ENCODE data around the gene PATZ1. TPM values are rescaled to one million over a fixed set of nuclear protein-coding genes. Genes with fewer than 3 reads are reported as not detected.

Gene PATZ1
- total RNA-seq, 1 donor from 2014 or later: 24.3 TPM

DNA sequence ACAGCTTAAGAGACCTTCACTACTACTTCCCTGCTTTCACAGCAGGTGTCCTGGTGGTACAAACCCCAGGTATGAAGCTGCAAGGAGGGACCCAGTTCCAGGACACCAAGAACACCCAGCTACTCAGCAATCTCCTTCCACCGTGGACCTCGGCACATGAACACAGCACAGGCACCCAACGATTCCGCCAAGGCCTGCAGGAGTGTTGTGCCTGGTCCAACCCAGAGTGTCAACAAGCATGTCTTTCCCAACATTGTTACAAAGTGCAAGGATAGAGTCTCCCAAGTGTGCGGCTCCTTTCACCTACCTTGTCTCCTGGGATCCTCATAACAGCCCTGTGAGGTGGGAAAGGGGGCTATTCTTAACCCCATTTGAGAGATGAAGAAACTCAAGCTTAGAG, 11.8 kb downstream of the PATZ1 start:
- Histone ChIP-seq H3K36me3 (peaks cover 94% of the 10 kb centered on the region), H3K27ac (no peak overlapping the region), H3K4me1 (peaks cover under 1% of the 10 kb centered on the region), H3K9me3 (no peaks in the 10 kb centered on the region), H3K4me3 (no peak overlapping the region), H3K27me3 (no peaks in the 10 kb centered on the region)
- intact Hi-C loops (cut with DNase I): no loop called here
- ATAC-seq (no peak), DNase-seq (no peak)
- TF ChIP-seq, protein P1, sequence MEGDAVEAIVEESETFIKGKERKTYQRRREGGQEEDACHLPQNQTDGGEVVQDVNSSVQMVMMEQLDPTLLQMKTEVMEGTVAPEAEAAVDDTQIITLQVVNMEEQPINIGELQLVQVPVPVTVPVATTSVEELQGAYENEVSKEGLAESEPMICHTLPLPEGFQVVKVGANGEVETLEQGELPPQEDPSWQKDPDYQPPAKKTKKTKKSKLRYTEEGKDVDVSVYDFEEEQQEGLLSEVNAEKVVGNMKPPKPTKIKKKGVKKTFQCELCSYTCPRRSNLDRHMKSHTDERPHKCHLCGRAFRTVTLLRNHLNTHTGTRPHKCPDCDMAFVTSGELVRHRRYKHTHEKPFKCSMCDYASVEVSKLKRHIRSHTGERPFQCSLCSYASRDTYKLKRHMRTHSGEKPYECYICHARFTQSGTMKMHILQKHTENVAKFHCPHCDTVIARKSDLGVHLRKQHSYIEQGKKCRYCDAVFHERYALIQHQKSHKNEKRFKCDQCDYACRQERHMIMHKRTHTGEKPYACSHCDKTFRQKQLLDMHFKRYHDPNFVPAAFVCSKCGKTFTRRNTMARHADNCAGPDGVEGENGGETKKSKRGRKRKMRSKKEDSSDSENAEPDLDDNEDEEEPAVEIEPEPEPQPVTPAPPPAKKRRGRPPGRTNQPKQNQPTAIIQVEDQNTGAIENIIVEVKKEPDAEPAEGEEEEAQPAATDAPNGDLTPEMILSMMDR (IDR thresholded peaks at IDR 0.05): no peak

DNA sequence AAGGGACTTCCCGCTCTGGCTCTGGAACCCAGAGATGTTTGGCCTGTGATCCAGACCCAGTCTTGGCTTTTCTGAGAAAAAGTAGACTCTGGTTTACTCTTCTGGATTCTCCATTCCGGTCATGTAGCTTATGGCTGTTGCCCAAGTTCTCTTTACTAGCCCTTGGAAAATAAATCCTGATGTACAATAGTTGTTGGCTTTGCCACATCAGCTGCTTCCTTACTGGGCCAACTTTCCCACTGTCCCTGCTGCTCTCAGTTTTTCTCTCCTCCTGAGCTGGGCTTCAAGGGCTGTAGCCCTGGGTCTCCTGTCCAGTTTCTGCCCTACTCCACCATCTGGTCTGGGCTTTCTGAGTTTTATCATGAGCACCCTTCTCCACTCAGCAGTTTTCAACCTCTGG, 12.5 kb downstream of the PATZ1 start:
- no peaks in the 10 kb centered on the region for H3K9me3 ChIP-seq
- H3K27me3 ChIP-seq: no peaks in the 10 kb centered on the region
- H3K4me3 ChIP-seq: no peak overlapping the region
- no peak for ATAC-seq
- TF ChIP-seq, protein P1 (IDR thresholded peaks at IDR 0.05): no peak
- no peaks in the 10 kb centered on the region for H3K4me1 ChIP-seq
- intact Hi-C loops (cut with DNase I): no loop called here
- peaks cover 98% of the 10 kb centered on the region for H3K36me3 ChIP-seq
- H3K27ac ChIP-seq: no peak overlapping the region
- DNase-seq: no peak

DNA sequence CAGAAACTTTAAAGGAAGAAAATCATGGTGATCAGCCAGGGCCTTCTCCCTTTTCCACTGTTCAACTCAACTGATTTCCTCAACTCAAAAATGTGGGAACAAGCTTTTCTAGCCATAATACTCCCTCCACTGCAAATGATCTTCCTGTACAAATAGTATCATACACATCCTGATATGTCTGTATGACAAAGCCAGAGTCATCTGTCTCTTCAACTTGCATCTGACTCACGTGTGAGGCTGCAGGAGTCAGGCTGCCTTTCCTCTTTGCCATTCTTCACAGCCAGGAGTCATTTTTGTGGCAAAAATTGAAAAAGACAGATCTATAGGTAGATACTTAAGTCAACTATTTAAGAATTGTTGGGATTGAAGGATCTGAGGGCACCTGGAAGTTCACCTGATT, 13.3 kb downstream of the PATZ1 start:
- H3K27me3 ChIP-seq: no peaks in the 10 kb centered on the region
- peaks cover 98% of the 10 kb centered on the region for H3K36me3 ChIP-seq
- no peak for DNase-seq
- TF ChIP-seq, protein P1 (IDR thresholded peaks at IDR 0.05): no peak
- intact Hi-C loops (cut with DNase I): no loop called here
- no peak for ATAC-seq
- no peaks in the 10 kb centered on the region for H3K9me3 ChIP-seq
- no peaks in the 10 kb centered on the region for H3K4me1 ChIP-seq
- H3K4me3 ChIP-seq: no peak overlapping the region
- no peak overlapping the region for H3K27ac ChIP-seq

DNA sequence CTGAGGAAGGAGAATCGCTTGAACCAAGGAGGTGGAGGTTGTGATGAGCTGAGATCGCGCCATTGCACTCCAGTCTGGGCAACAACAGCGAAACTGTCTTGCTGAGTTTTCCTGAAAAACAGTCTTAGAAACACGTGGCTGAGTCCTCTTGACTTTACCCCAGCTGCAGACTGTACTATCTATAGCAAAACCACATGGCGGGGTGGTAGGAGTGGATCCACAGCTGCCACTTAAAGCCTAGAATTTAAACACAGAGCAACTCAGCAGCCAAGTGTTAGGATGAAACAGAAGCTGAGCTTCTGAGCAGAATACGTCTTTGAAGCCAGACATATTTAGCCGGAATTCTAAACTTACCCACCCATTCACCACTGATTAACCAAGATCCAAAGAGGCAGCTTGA, 14.1 kb downstream of the PATZ1 start:
- Histone ChIP-seq H3K4me1 (no peaks in the 10 kb centered on the region), H3K36me3 (peaks cover 98% of the 10 kb centered on the region), H3K27me3 (no peaks in the 10 kb centered on the region), H3K9me3 (no peaks in the 10 kb centered on the region), H3K4me3 (no peak overlapping the region), H3K27ac (no peak overlapping the region)
- TF ChIP-seq, protein P1 (IDR thresholded peaks at IDR 0.05): no peak
- ATAC-seq (no peak), DNase-seq (no peak)
- intact Hi-C loops (cut with DNase I): no loop called here

DNA sequence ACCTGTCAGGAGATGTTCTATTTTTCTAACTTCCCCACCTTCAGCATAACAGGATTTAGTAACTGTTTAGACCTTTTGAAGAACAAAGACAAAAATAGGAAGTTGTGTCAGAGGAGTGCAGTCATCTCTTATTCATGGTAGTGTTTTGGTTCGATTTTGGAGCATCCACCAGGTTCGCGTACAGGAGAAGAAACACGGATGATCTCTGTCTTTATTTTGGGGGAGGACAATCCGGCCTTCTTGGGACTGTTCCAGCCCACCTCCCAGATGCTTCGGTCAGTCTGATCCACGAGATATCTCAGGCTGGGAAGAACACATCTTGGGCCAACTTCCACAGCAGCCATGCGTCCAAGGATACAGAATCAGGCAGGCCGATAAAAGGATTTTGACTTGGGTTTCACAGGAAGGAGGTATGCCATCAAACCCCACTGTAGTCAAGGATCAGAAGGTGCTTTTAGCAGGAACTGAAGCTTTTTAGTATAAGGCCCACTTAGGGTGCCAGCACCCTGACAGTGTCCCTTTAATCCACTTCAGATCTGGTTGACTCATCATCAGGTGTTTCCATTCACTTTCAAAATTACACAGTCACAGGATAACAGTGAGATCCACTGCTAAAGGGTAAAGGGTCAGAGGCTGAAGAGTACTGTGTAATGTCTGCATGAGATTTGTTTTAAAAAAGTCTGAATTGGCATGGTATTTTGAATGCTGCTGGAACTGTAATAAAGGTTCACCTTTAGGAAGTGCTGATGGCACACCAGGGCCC, 16.5 kb downstream of the PATZ1 start:
- ATAC-seq (no peak), DNase-seq (no peak)
- intact Hi-C loops (cut with DNase I): no loop called here
- Histone ChIP-seq H3K27me3 (no peaks in the 10 kb centered on the region), H3K4me3 (no peak overlapping the region), H3K4me1 (no peaks in the 10 kb centered on the region), H3K36me3 (peaks cover 94% of the 10 kb centered on the region), H3K9me3 (no peaks in the 10 kb centered on the region), H3K27ac (no peak overlapping the region)
- TF ChIP-seq, protein P1 (IDR thresholded peaks at IDR 0.05): no peak

All from upper lobe of right lung (tissue), 1 donor.